ENCODE data around the gene GRIN2A.

Gene GRIN2A

DNA sequence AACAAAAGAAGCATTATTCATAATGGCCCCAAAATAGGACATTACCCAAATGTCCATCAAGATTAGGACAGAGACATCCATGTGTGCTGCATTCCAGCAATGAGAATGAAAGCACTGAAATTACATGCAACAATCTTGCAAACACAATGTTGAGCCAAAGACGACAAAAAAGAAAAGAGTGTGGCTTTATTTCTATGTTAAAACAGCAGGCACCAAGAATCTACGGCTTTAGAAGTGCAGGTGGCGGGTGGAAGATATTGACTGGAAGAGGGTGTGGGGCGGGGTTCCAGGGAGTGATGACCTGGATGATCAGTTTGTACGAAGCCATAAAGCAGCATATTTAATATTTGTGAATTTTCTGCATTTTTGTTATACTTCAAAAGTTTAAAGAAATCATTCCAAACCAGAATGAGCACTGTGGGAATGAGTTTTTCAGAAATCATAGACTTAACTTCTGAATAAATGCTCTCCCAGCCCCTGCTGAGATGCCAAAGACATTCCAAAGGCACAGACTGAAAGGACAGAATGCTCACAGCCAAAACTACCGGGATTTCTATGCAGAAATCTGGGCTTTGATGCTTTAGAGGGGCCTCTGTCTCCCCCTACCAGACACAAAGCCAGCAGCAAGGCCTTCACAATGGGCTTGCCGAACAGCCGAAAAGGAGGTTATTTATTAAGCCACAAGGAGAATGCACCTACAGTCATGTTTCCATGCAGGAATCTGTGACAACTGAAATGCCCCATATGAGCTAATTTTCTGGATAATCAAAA lies 361.6 kb downstream of the GRIN2A start:
- H3K79me2 ChIP-seq (ENCODE audit: low read length): no peaks in the 10 kb centered on the region
- no peaks in the 10 kb centered on the region for H3F3A ChIP-seq (ENCODE audit: insufficient read depth, low read length)
- H3K36me3 ChIP-seq (replicated peaks; ENCODE audit: insufficient read depth, low read length): no peaks in the 10 kb centered on the region
- TF ChIP-seq, protein P1, sequence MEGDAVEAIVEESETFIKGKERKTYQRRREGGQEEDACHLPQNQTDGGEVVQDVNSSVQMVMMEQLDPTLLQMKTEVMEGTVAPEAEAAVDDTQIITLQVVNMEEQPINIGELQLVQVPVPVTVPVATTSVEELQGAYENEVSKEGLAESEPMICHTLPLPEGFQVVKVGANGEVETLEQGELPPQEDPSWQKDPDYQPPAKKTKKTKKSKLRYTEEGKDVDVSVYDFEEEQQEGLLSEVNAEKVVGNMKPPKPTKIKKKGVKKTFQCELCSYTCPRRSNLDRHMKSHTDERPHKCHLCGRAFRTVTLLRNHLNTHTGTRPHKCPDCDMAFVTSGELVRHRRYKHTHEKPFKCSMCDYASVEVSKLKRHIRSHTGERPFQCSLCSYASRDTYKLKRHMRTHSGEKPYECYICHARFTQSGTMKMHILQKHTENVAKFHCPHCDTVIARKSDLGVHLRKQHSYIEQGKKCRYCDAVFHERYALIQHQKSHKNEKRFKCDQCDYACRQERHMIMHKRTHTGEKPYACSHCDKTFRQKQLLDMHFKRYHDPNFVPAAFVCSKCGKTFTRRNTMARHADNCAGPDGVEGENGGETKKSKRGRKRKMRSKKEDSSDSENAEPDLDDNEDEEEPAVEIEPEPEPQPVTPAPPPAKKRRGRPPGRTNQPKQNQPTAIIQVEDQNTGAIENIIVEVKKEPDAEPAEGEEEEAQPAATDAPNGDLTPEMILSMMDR (IDR thresholded peaks at IDR 0.05; ENCODE audit: low read length): no peak
- TF ChIP-seq EZH2phosphoT487 (IDR thresholded peaks at IDR 0.05; ENCODE audit: low read length): no peak
- no peak for TF ChIP-seq EZH2 (optimal IDR thresholded peaks at IDR 0.05; ENCODE audit: low read depth, low read length)
- no peaks in the 10 kb centered on the region for H3K27me3 ChIP-seq (replicated peaks; ENCODE audit: insufficient read depth, low read length)
- no peaks in the 10 kb centered on the region for H3K9me3 ChIP-seq (replicated peaks; ENCODE audit: insufficient read depth, low read length)
- H2AFZ ChIP-seq (ENCODE audit: low read length): no peak overlapping the region
- no peaks in the 10 kb centered on the region for H3K9me2 ChIP-seq (replicated peaks; ENCODE audit: insufficient read depth, low read length)
- H4K20me1 ChIP-seq (ENCODE audit: insufficient read depth, low read length): no peaks in the 10 kb centered on the region
- H3K9ac ChIP-seq (ENCODE audit: low read length): no peak overlapping the region
- H3K4me2 ChIP-seq (ENCODE audit: low read depth, low read length): no peak overlapping the region
- H3K27ac ChIP-seq (ENCODE audit: low read length): no peak overlapping the region
- DNase-seq: no peak
- no peaks in the 10 kb centered on the region for H3K4me1 ChIP-seq (ENCODE audit: low read length)
- H3K4me3 ChIP-seq (ENCODE audit: low read length): no peak overlapping the region

DNA sequence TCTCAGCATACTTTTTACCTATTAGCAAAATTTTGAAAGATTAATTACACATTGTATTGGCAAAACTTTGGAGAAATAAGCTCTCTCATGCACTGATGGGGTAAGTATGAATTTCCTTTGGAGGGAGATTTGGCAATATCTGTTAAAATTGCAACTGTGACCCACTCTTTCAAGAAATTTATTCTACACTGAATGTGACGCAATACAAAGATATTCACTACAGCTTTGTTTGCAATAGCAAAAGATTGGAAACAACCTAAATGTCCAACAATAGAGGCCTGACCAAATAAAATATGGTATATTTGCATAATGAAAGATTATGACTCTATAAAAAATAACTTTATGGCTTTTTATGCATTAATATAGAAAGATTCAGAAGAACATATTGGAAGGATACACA lies 363.5 kb downstream of the GRIN2A start:
- H3K27ac ChIP-seq (ENCODE audit: low read length): no peak overlapping the region
- H3K4me1 ChIP-seq (ENCODE audit: low read length): no peaks in the 10 kb centered on the region
- H3K4me3 ChIP-seq (ENCODE audit: low read length): no peak overlapping the region
- H3K4me2 ChIP-seq (ENCODE audit: low read depth, low read length): no peak overlapping the region
- H3K36me3 ChIP-seq (replicated peaks; ENCODE audit: insufficient read depth, low read length): no peaks in the 10 kb centered on the region
- TF ChIP-seq, protein P1 (IDR thresholded peaks at IDR 0.05; ENCODE audit: low read length): no peak
- no peak for TF ChIP-seq EZH2phosphoT487 (IDR thresholded peaks at IDR 0.05; ENCODE audit: low read length)
- TF ChIP-seq EZH2 (optimal IDR thresholded peaks at IDR 0.05; ENCODE audit: low read depth, low read length): no peak
- no peaks in the 10 kb centered on the region for H3F3A ChIP-seq (ENCODE audit: insufficient read depth, low read length)
- H3K9me3 ChIP-seq (replicated peaks; ENCODE audit: insufficient read depth, low read length): no peaks in the 10 kb centered on the region
- no peak overlapping the region for H2AFZ ChIP-seq (ENCODE audit: low read length)
- H3K79me2 ChIP-seq (ENCODE audit: low read length): no peaks in the 10 kb centered on the region
- no peak overlapping the region for H3K9ac ChIP-seq (ENCODE audit: low read length)
- no peaks in the 10 kb centered on the region for H3K9me2 ChIP-seq (replicated peaks; ENCODE audit: insufficient read depth, low read length)
- H3K27me3 ChIP-seq (replicated peaks; ENCODE audit: insufficient read depth, low read length): no peaks in the 10 kb centered on the region
- no peak for DNase-seq
- no peaks in the 10 kb centered on the region for H4K20me1 ChIP-seq (ENCODE audit: insufficient read depth, low read length)

DNA sequence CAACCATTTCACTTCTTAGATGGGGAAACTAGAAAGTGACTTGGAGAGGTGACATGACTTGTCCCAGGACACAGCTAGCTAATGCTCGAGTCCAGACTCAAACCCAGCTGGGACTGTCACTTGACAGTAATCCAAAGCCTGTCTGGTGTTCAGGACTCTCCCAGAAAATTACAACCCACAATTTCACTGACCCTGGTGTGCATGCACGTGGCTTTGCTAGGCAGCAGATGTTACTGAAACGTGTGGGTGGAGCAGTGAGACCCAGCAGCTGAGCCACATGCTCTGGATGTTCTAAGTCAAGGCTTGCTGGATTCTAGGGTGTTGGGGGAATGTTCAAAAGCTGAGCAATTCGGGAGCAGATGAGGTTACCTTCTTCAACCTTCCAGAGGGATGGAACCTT lies 364.6 kb downstream of the GRIN2A start:
- no peak for DNase-seq
- no peaks in the 10 kb centered on the region for H3K4me1 ChIP-seq (ENCODE audit: low read length)
- no peak overlapping the region for H3K4me3 ChIP-seq (ENCODE audit: low read length)
- TF ChIP-seq, protein P1 (IDR thresholded peaks at IDR 0.05; ENCODE audit: low read length): no peak
- TF ChIP-seq EZH2phosphoT487 (IDR thresholded peaks at IDR 0.05; ENCODE audit: low read length) (no peak), EZH2 (optimal IDR thresholded peaks at IDR 0.05; ENCODE audit: low read depth, low read length) (no peak)
- H3K27ac ChIP-seq (ENCODE audit: low read length): no peak overlapping the region
- H3K9ac ChIP-seq (ENCODE audit: low read length): no peak overlapping the region
- H4K20me1 ChIP-seq (ENCODE audit: insufficient read depth, low read length): no peaks in the 10 kb centered on the region
- no peaks in the 10 kb centered on the region for H3F3A ChIP-seq (ENCODE audit: insufficient read depth, low read length)
- no peak overlapping the region for H3K4me2 ChIP-seq (ENCODE audit: low read depth, low read length)
- H3K9me2 ChIP-seq (replicated peaks; ENCODE audit: insufficient read depth, low read length): no peaks in the 10 kb centered on the region
- H3K79me2 ChIP-seq (ENCODE audit: low read length): no peaks in the 10 kb centered on the region
- no peaks in the 10 kb centered on the region for H3K36me3 ChIP-seq (replicated peaks; ENCODE audit: insufficient read depth, low read length)
- no peaks in the 10 kb centered on the region for H3K9me3 ChIP-seq (replicated peaks; ENCODE audit: insufficient read depth, low read length)
- H3K27me3 ChIP-seq (replicated peaks; ENCODE audit: insufficient read depth, low read length): no peaks in the 10 kb centered on the region
- H2AFZ ChIP-seq (ENCODE audit: low read length): no peak overlapping the region
